HCT116 (cell line): ENCODE data around the gene NKAIN4. TPM values are rescaled to one million over a fixed set of nuclear protein-coding genes. Genes with fewer than 3 reads are reported as not detected.

Source experiments
- ATAC-seq: fragments of 200-7000 bp; cut with Tn5 transposase; 2 replicates; pipeline ENCODE4 v1.9.1; 2020; ENCODE audit warnings: mild to moderate bottlenecking, moderate library complexity
- BruUV-seq: library from RNA; stranded (reverse); fragments of 400-500 nt; replicated peaks from 2 replicates; lab custom pipeline; 2021; lab: Mats Ljungman, UMichigan
- CTCF ChIA-PET: fragments of 300-600 bp; sonication (Branson Sonifier 250); formaldehyde crosslinking; loops from one replicate; lab custom pipeline; 2021; ENCODE audit warnings: antibody characterized with exemption; lab: Charles Lee
- POLR2A ChIA-PET: fragments of 300-600, 350-600 bp; sonication (Branson Sonifier 250); formaldehyde crosslinking; loops from one replicate; lab custom pipeline; 2021; ENCODE audit warnings: antibody characterized with exemption; lab: Charles Lee
- RAD21 ChIA-PET, 2 experiments: fragments of 300-600 bp; sonication (Branson Sonifier 250); formaldehyde crosslinking; loops; one replicate each; lab custom pipeline; 2023; ENCODE audit warnings: low total read pairs in 2 of 2; ENCODE audit not compliant: uncharacterized antibody in 2 of 2, unreplicated experiment in 2 of 2, low non-redundant PET in 1 of 2; lab: Charles Lee
- DNase-seq: peaks from one replicate; pipeline ENCODE4 v3.0.0-alpha.2; 2010; ENCODE audit warnings: low read depth, low spot score
- H2AFZ ChIP-seq: fragments of 200-600 bp; shearing (Covaris generic), sonication (generic); 2 replicates; pipeline ENCODE4 v1.6.1; 2017; ENCODE audit warnings: low read depth, mixed run types, mixed read lengths, antibody characterized with exemption, low read length; ENCODE audit not compliant: poor library complexity, severe bottlenecking
- H3K27ac ChIP-seq: 2 replicates; pipeline ENCODE4 v1.5.1; 2012; ENCODE audit warnings: low read depth, low read length
- H3K27me3 ChIP-seq: fragments of 200-600 bp; sonication (generic); 2 replicates; pipeline ENCODE4 v1.6.1; 2016; ENCODE audit warnings: mixed run types, low read length, mixed read lengths; ENCODE audit not compliant: insufficient read depth
- H3K36me3 ChIP-seq, 2 experiments: fragments of 200-500 bp in 1 of 2; fragments of 200-600 bp in 1 of 2; sonication (Bioruptor generic) in 1 of 2; sonication (generic) in 1 of 2; 2 replicates each; pipeline versions ENCODE4 v1.5.1 to v1.6.1; 2014 to 2016; ENCODE audit warnings: low read length in 2 of 2, inconsistent platforms in 1 of 2, mixed read lengths in 1 of 2, mixed run types in 1 of 2; ENCODE audit not compliant: insufficient read depth in 2 of 2, control insufficient read depth in 1 of 2
- H3K4me1 ChIP-seq, 2 experiments: fragments of 200-600 bp in 1 of 2; sonication (generic) in 1 of 2; 2 replicates each; pipeline versions ENCODE4 v1.5.1 to v1.6.1; 2012 to 2017; ENCODE audit warnings: low read length in 2 of 2, inconsistent platforms in 1 of 2, mild to moderate bottlenecking in 1 of 2, mixed read lengths in 1 of 2, mixed run types in 1 of 2, moderate library complexity in 1 of 2; ENCODE audit not compliant: insufficient read depth in 2 of 2, control insufficient read depth in 1 of 2
- H3K4me2 ChIP-seq: fragments of 200-600 bp; sonication (generic); 2 replicates; pipeline ENCODE4 v1.6.1; 2017; ENCODE audit warnings: mixed run types, low read length, mixed read lengths
- H3K4me3 ChIP-seq, 2 experiments: fragments of 200-600 bp in 1 of 2; sonication (generic) in 1 of 2; replicated peaks in 1 of 2; 2 replicates each; pipeline ENCODE4 v1.5.1; 2011 to 2016; ENCODE audit warnings: low read length in 2 of 2, control low read depth in 1 of 2, low read depth in 1 of 2, mild to moderate bottlenecking in 1 of 2, mixed read lengths in 1 of 2, mixed run types in 1 of 2
- H3K79me2 ChIP-seq: fragments of 200-600 bp; sonication (generic); 2 replicates; pipeline ENCODE4 v1.6.1; 2017; ENCODE audit warnings: mild to moderate bottlenecking, mixed run types, low read length, moderate library complexity, mixed read lengths; ENCODE audit not compliant: insufficient read depth
- H3K9ac ChIP-seq: fragments of 200-600 bp; sonication (generic); 2 replicates; pipeline ENCODE4 v1.6.1; 2016; ENCODE audit warnings: low read length, mixed read lengths
- H3K9me2 ChIP-seq: fragments of 200-600 bp; sonication (generic), shearing (Covaris generic); 2 replicates; pipeline ENCODE4 v1.6.1; 2017; ENCODE audit warnings: mixed run types, mild to moderate bottlenecking, moderate library complexity; ENCODE audit not compliant: insufficient read depth
- H3K9me3 ChIP-seq, 2 experiments: fragments of 200-500 bp in 1 of 2; fragments of 200-600 bp in 1 of 2; sonication (Bioruptor generic) in 1 of 2; sonication (generic) in 1 of 2; 2 replicates each; pipeline ENCODE4 v1.6.1; 2014 to 2017; ENCODE audit warnings: low read length in 2 of 2, mixed read lengths in 2 of 2, inconsistent platforms in 1 of 2, low read depth in 1 of 2, mild to moderate bottlenecking in 1 of 2, mixed run types in 1 of 2, moderate library complexity in 1 of 2; ENCODE audit not compliant: control insufficient read depth in 1 of 2, insufficient read depth in 1 of 2
- H4K20me1 ChIP-seq: fragments of 200-600 bp; sonication (generic), shearing (Covaris generic); 2 replicates; pipeline ENCODE4 v1.6.1; 2017; ENCODE audit warnings: mixed run types, mild to moderate bottlenecking, moderate library complexity; ENCODE audit not compliant: insufficient read depth
- ATF3 ChIP-seq: IDR thresholded peaks from 2 replicates; pipeline ENCODE4 v1.6.1; 2012
- CEBPB ChIP-seq: IDR thresholded peaks from 2 replicates; pipeline ENCODE4 v1.6.1; 2012; ENCODE audit warnings: low read depth
- EGR1 ChIP-seq: IDR thresholded peaks from 2 replicates; pipeline ENCODE4 v1.6.1; 2012; ENCODE audit warnings: low read depth
- ELF1 ChIP-seq: IDR thresholded peaks from 2 replicates; pipeline ENCODE4 v1.6.1; 2012; ENCODE audit warnings: low read depth, borderline replicate concordance
- EZH2phosphoT487 ChIP-seq: fragments of 200-600 bp; IDR thresholded peaks from 2 replicates; pipeline ENCODE4 v1.6.1; 2018; ENCODE audit warnings: antibody characterized with exemption, borderline replicate concordance
- FOSL1 ChIP-seq: IDR thresholded peaks from 2 replicates; pipeline ENCODE4 v1.6.1; 2012; ENCODE audit warnings: low read depth
- JUND ChIP-seq: IDR thresholded peaks from 2 replicates; pipeline ENCODE4 v1.6.1; 2012
- MAX ChIP-seq: IDR thresholded peaks from 2 replicates; pipeline ENCODE4 v1.6.1; 2012
- POLR2AphosphoS5 ChIP-seq: IDR thresholded peaks from 2 replicates; pipeline ENCODE4 v1.6.1; 2011; ENCODE audit warnings: mild to moderate bottlenecking, low read depth, low read length, moderate library complexity
- YY1 ChIP-seq: IDR thresholded peaks from 2 replicates; pipeline ENCODE4 v1.6.1; 2011; ENCODE audit warnings: low read length, low read depth, moderate library complexity, mild to moderate bottlenecking; ENCODE audit not compliant: insufficient replicate concordance; ENCODE audit errors: extremely low read depth
- ZBTB33 ChIP-seq: IDR thresholded peaks from 2 replicates; pipeline ENCODE4 v1.6.1; 2011; ENCODE audit warnings: mild to moderate bottlenecking, low read length, moderate library complexity; ENCODE audit not compliant: insufficient replicate concordance; ENCODE audit errors: extremely low read depth
- intact Hi-C: fragments of 100-400 bp; cut with micrococcal nuclease; formaldehyde crosslinking; loops from 2 replicates; pipeline ENCODE4 v1.10.0; 2022
- total RNA-seq: library from RNA; stranded (reverse); gene quantifications from one replicate; pipeline ENCODE4 v1.2.1, GENCODE V29; 2021; ENCODE audit not compliant: unreplicated experiment

Gene NKAIN4
- total RNA-seq, 1 experiment from 2014 or later, result not detected

- Histone ChIP-seq H3K27me3 (no peaks in the 10 kb centered on the region), H3K9ac (no peak overlapping the region), H3K9me2 (no peaks in the 10 kb centered on the region), H3K36me3 (peaks cover under 1 to 9% of the 10 kb centered on the region in 2 experiments; a peak in 1 of 4 replicates), H2AFZ (no peak overlapping the region), H3K4me1 (peaks cover 2 to 6% of the 10 kb centered on the region in 2 experiments; a peak in 2 of 4 replicates), H3K4me2 (no peak overlapping the region), H3K4me3 (no peak overlapping the region), H3K79me2 (no peaks in the 10 kb centered on the region), H3K9me3 (no peaks in the 10 kb centered on the region), H4K20me1 (no peaks in the 10 kb centered on the region), H3K27ac (no peak overlapping the region)
- no peak for ATAC-seq
- no TSS peak for BruUV-seq
- TF ChIP-seq EGR1 (no peak), ZBTB33 (no peak), MAX (no peak), CEBPB (no peak), FOSL1 (no peak), ATF3 (no peak), JUND (no peak), POLR2AphosphoS5 (no peak), YY1 (no peak), EZH2phosphoT487 (no peak), ELF1 (no peak)
- RAD21 ChIA-PET, result interaction anchor here in 1 of 2 experiments (0.7 kb wide), 1 partner anchor 63 kb away, joined by 4 read pairs; no protein-coding TSS in a partner anchor
- DNase-seq, result no peak
- POLR2A ChIA-PET, result no interaction called here
- CTCF ChIA-PET, result no interaction called here
- intact Hi-C loops, result no loop called here
Observed at GRCh38 chr20:63285636-63286615, 31.7 kb upstream of the NKAIN4 start.
